GM12878 (cell line): Measurements from ENCODE around the gene SLC35E1.

Experiments
- ATF3 ChIP-seq: IDR thresholded peaks from 2 replicates; pipeline ENCODE4 v1.6.1; 2011; ENCODE audit warnings: low read depth, mild to moderate bottlenecking, low read length, moderate library complexity, borderline replicate concordance; ENCODE audit errors: extremely low read depth
- BCLAF1 ChIP-seq: fragments of 450-650 bp; IDR thresholded peaks from 2 replicates; pipeline ENCODE4 v1.6.1; 2017; ENCODE audit warnings: antibody characterized with exemption, mild to moderate bottlenecking, moderate library complexity
- CEBPZ ChIP-seq: fragments of 150-350 bp; IDR thresholded peaks from 2 replicates; pipeline ENCODE4 v1.6.1; 2016; ENCODE audit warnings: low read depth, low read length
- CTCF ChIP-seq, 3 experiments: IDR thresholded peaks in 2 of 3; conservative IDR thresholded peaks in 1 of 3; 2 replicates each; pipeline ENCODE4 v1.5.1; 2011; ENCODE audit warnings: low read depth in 3 of 3, low read length in 3 of 3, mild to moderate bottlenecking in 3 of 3, control low read depth in 2 of 3, moderate library complexity in 2 of 3, inconsistent platforms in 1 of 3, mixed read lengths in 1 of 3; ENCODE audit not compliant: control insufficient read depth in 2 of 3, insufficient read depth in 1 of 3; ENCODE audit errors: extremely low read depth in 1 of 3
- EGR1 ChIP-seq, 2 experiments: IDR thresholded peaks; 1 replicate in 1 of 2; 2 replicates in 1 of 2; pipeline ENCODE4 v1.6.1; 2011 to 2012; ENCODE audit warnings: low read depth in 2 of 2, low read length in 2 of 2, borderline replicate concordance in 1 of 2, mild to moderate bottlenecking in 1 of 2, moderate library complexity in 1 of 2
- POLR2AphosphoS5 ChIP-seq: IDR thresholded peaks from 2 replicates; pipeline ENCODE4 v1.6.1; 2011; ENCODE audit warnings: mild to moderate bottlenecking, low read length, inconsistent platforms
- RCOR1 ChIP-seq: conservative IDR thresholded peaks from 2 replicates; pipeline ENCODE4 v1.6.1; 2012; ENCODE audit warnings: low read depth, low read length, improper control_type of control experiment
- SIN3A ChIP-seq: IDR thresholded peaks from 2 replicates; pipeline ENCODE4 v1.6.1; 2012; ENCODE audit warnings: low read depth, low read length, improper control_type of control experiment
- SREBF1 ChIP-seq: IDR thresholded peaks from 2 replicates; pipeline ENCODE4 v1.6.1; 2012; ENCODE audit warnings: mild to moderate bottlenecking, low read length

GRCh38 chr19:16566161-16566560, 6.1 kb downstream of the SLC35E1 start:
- no peak for TF ChIP-seq POLR2AphosphoS5
- TF ChIP-seq SIN3A, result no peak
- TF ChIP-seq RCOR1, result no peak
- no peak for TF ChIP-seq BCLAF1
- TF ChIP-seq EGR1 (IDR thresholded peaks at IDR 0.05; ENCODE audit: borderline replicate concordance in 1 of 2, low read depth in 2 of 2, low read length in 2 of 2), result no peak
- no peak for TF ChIP-seq CTCF (IDR thresholded peaks at IDR 0.05 in 2 of 3, conservative IDR thresholded peaks at IDR 0.05 in 1 of 3; ENCODE audit: control insufficient read depth in 2 of 3, extremely low read depth in 1 of 3, insufficient read depth in 1 of 3, low read depth in 3 of 3, low read length in 3 of 3)
- no peak for TF ChIP-seq CEBPZ
- TF ChIP-seq SREBF1, result no peak
- no peak for TF ChIP-seq ATF3
